HG02885 (cell line): ENCODE results near the gene KLHL29.
"Not testable (repeated sequence)": the region's sequence is repeated elsewhere in the genome, so short reads cannot be mapped to it uniquely, and the experiment has no call there.

Experiments used
- ATAC-seq: cut with Tn5 transposase; IDR thresholded peaks from one replicate; pipeline ENCODE4 v1.9.1; 2021; ENCODE audit warnings: mild to moderate bottlenecking; ENCODE audit not compliant: unreplicated experiment, poor library complexity

Gene KLHL29

GRCh38 chr2:23711979-23712755, 327.2 kb downstream of the KLHL29 start:
- no peak for ATAC-seq

GRCh38 chr2:23712756-23713151, 327.8 kb downstream of the KLHL29 start:
- no peak for ATAC-seq

- ATAC-seq = no peak
Measured at GRCh38 chr2:23713351-23713750, 328.4 kb downstream of the KLHL29 start.

GRCh38 chr2:23718931-23719700, 334.1 kb downstream of the KLHL29 start:
- ATAC-seq = no peak

GRCh38 chr2:23719716-23720115, 334.7 kb downstream of the KLHL29 start:
- no peak for ATAC-seq

- no peak for ATAC-seq
Measured at GRCh38 chr2:23720705-23721453, 335.9 kb downstream of the KLHL29 start.

GRCh38 chr2:23721454-23721826, 336.5 kb downstream of the KLHL29 start:
- ATAC-seq = no peak

GRCh38 chr2:23722255-23722654, 337.3 kb downstream of the KLHL29 start:
- ATAC-seq = no peak

GRCh38 chr2:23723029-23723428, 338.1 kb downstream of the KLHL29 start:
- not testable (repeated sequence) for ATAC-seq

GRCh38 chr2:23734416-23734815, 349.4 kb downstream of the KLHL29 start:
- no peak for ATAC-seq

- not testable (repeated sequence) for ATAC-seq
Measured at GRCh38 chr2:23736783-23737182, 351.8 kb downstream of the KLHL29 start.

GRCh38 chr2:23745068-23745725, 360.2 kb downstream of the KLHL29 start:
- no peak for ATAC-seq

GRCh38 chr2:23745726-23746105, 360.7 kb downstream of the KLHL29 start:
- no peak for ATAC-seq

- no peak for ATAC-seq
Measured at GRCh38 chr2:23746141-23746863, 361.3 kb downstream of the KLHL29 start.

GRCh38 chr2:23751747-23752265, 366.8 kb downstream of the KLHL29 start:
- ATAC-seq = no peak

- ATAC-seq = no peak
Measured at GRCh38 chr2:23753291-23754010, 368.5 kb downstream of the KLHL29 start.

GRCh38 chr2:23754970-23755369, 370.0 kb downstream of the KLHL29 start:
- ATAC-seq = no peak

GRCh38 chr2:23756593-23757292, 371.8 kb downstream of the KLHL29 start:
- ATAC-seq = no peak
